ENCODE results near the gene PITRM1.
"Not testable (repeated sequence)": the region's sequence is repeated elsewhere in the genome, so short reads cannot be mapped to it uniquely, and the experiment has no call there.

GRCh38 chr10:3171488-3171887, 1.1 kb downstream of the PITRM1 start:
- not testable (repeated sequence) for TF ChIP-seq CTCF (IDR thresholded peaks at IDR 0.05 in 4 of 5, conservative IDR thresholded peaks at IDR 0.05 in 1 of 5); POLR2A (IDR thresholded peaks at IDR 0.05)
